Activated CD8-positive, alpha-beta memory T cell treated with anti-CD3 and anti-CD28 coated beads for 36 hours (primary cell): Measurements from ENCODE around the gene KHDC3L. TPM values are rescaled to one million over a fixed set of nuclear protein-coding genes. Genes with fewer than 3 reads are reported as not detected.

Experiments used
- CTCF ChIA-PET: fragments of 350-600 bp; sonication (Branson Sonifier 250); formaldehyde crosslinking; loops from one replicate; lab custom pipeline; 2021; ENCODE audit warnings: antibody characterized with exemption; lab: Charles Lee
- POLR2A ChIA-PET: fragments of 350-600 bp; sonication (Branson Sonifier 250); formaldehyde crosslinking; loops from one replicate; lab custom pipeline; 2021; ENCODE audit warnings: antibody characterized with exemption; lab: Charles Lee
- total RNA-seq, 2 experiments: library from RNA; stranded (reverse); gene quantifications; one replicate each; pipeline ENCODE4 v1.2.3, GENCODE V29; 2021

The KHDC3L gene
- total RNA-seq: not detected

GRCh38 chr6:73362358-73362757, at the start of gene KHDC3L:
TSS of gene KHDC3L (plus strand) at chr6:73362658. CDS start at chr6:73362730, 72 bp downstream.
- CTCF ChIA-PET: no interaction called here
- POLR2A ChIA-PET: no interaction called here

- ChIA-PET POLR2A (interaction anchor here (0.5 kb wide), 1 partner anchor 143 kb away, joined by 3 read pairs; no protein-coding TSS in a partner anchor), CTCF (no interaction called here)
Measured at GRCh38 chr6:73314577-73315492, 47.6 kb upstream of the KHDC3L start.

- ChIA-PET POLR2A (no interaction called here), CTCF (interaction anchor here (0.5 kb wide), 1 partner anchor 28 kb away, joined by 5 read pairs; no protein-coding TSS in a partner anchor)
Measured at GRCh38 chr6:73323323-73323722, 39.1 kb upstream of the KHDC3L start.

GRCh38 chr6:73325656-73326055, 36.8 kb upstream of the KHDC3L start:
- ChIA-PET POLR2A (no interaction called here), CTCF (interaction anchor here (1.3 to 1.9 kb wide), 2 partner anchors 38 to 40 kb away, joined by 4 to 5 read pairs; no protein-coding TSS in a partner anchor)

GRCh38 chr6:73328790-73329189, 33.7 kb upstream of the KHDC3L start:
- ChIA-PET CTCF (interaction anchor here (0.6 to 1.2 kb wide), 4 partner anchors 43 to 917 kb away, joined by 3 read pairs; no protein-coding TSS in a partner anchor), POLR2A (no interaction called here)

- POLR2A ChIA-PET: no interaction called here
- CTCF ChIA-PET: interaction anchor here (0.6 to 1.2 kb wide), 4 partner anchors 43 to 917 kb away, joined by 3 read pairs; no protein-coding TSS in a partner anchor
Measured at GRCh38 chr6:73329201-73329600, 33.3 kb upstream of the KHDC3L start.

- ChIA-PET POLR2A (no interaction called here), CTCF (no interaction called here)
Measured at GRCh38 chr6:73339340-73339739, 23.1 kb upstream of the KHDC3L start.

GRCh38 chr6:73340048-73340447, 22.4 kb upstream of the KHDC3L start:
- POLR2A ChIA-PET: no interaction called here
- CTCF ChIA-PET: interaction anchor here (1.0 kb wide), 1 partner anchor 9 kb away, joined by 3 read pairs; no protein-coding TSS in a partner anchor

- ChIA-PET POLR2A (no interaction called here), CTCF (no interaction called here)
Measured at GRCh38 chr6:73341335-73341734, 21.1 kb upstream of the KHDC3L start.

- ChIA-PET POLR2A (interaction anchor here (0.5 kb wide), 1 partner anchor 29 kb away, joined by 3 read pairs; no protein-coding TSS in a partner anchor), CTCF (no interaction called here)
Measured at GRCh38 chr6:73342174-73342573, 20.3 kb upstream of the KHDC3L start.

GRCh38 chr6:73343164-73343563, 19.3 kb upstream of the KHDC3L start:
- POLR2A ChIA-PET: no interaction called here
- CTCF ChIA-PET: no interaction called here

GRCh38 chr6:73348550-73349204, 13.8 kb upstream of the KHDC3L start:
- CTCF ChIA-PET: interaction anchor here (1.0 kb wide), 1 partner anchor 8 kb away, joined by 3 read pairs; no protein-coding TSS in a partner anchor
- POLR2A ChIA-PET: no interaction called here

GRCh38 chr6:73349311-73349710, 13.1 kb upstream of the KHDC3L start:
- ChIA-PET POLR2A (no interaction called here), CTCF (interaction anchor here (1.0 kb wide), 1 partner anchor 9 kb away, joined by 3 read pairs; no protein-coding TSS in a partner anchor)

GRCh38 chr6:73353636-73354593, 8.5 kb upstream of the KHDC3L start, which contains the start of gene DPPA5:
TSS of gene DPPA5 (minus strand) at chr6:73354276. CDS start at chr6:73354225, 51 bp downstream.
- POLR2A ChIA-PET: no interaction called here
- CTCF ChIA-PET: no interaction called here

- CTCF ChIA-PET: no interaction called here
- POLR2A ChIA-PET: no interaction called here
Measured at GRCh38 chr6:73362869-73363536, 545 bp downstream of the KHDC3L start.

GRCh38 chr6:73363537-73363875, 1.0 kb downstream of the KHDC3L start:
- ChIA-PET POLR2A (no interaction called here), CTCF (no interaction called here)

- CTCF ChIA-PET: no interaction called here
- POLR2A ChIA-PET: no interaction called here
Measured at GRCh38 chr6:73364121-73364520, 1.7 kb downstream of the KHDC3L start.

- ChIA-PET CTCF (no interaction called here), POLR2A (no interaction called here)
Measured at GRCh38 chr6:73364549-73364948, 2.1 kb downstream of the KHDC3L start.
